PC-9 (cell line): ENCODE results near the gene MAFG. TPM values are rescaled to one million over a fixed set of nuclear protein-coding genes. Genes with fewer than 3 reads are reported as not detected.

ENCODE experiments used
- BruUV-seq: library from RNA; stranded (reverse); fragments of 400-500 nt; replicated peaks from 2 replicates; lab custom pipeline; 2021; lab: Mats Ljungman, UMichigan
- CTCF ChIA-PET: fragments of 300-600 bp; sonication (Branson Sonifier 250); formaldehyde crosslinking; loops from one replicate; lab custom pipeline; 2022; ENCODE audit warnings: antibody characterized with exemption; lab: Charles Lee
- POLR2A ChIA-PET: fragments of 300-600 bp; sonication (Branson Sonifier 250); formaldehyde crosslinking; loops from one replicate; lab custom pipeline; 2022; ENCODE audit warnings: antibody characterized with exemption; ENCODE audit not compliant: unreplicated experiment; lab: Charles Lee
- DNase-seq, 2 experiments: peaks; one replicate each; pipeline versions ENCODE4 v3.0.0 to v3.0.0-alpha.2; 2015 to 2022; ENCODE audit warnings: mixed read lengths in 1 of 2
- H2AFZ ChIP-seq: fragments of 200-600 bp; sonication (generic); 2 replicates; pipeline ENCODE4 v1.8.1; 2017; ENCODE audit warnings: antibody characterized with exemption
- H3F3A ChIP-seq: fragments of 200-600 bp; sonication (generic); 2 replicates; pipeline ENCODE4 v1.8.1; 2017; ENCODE audit warnings: antibody characterized with exemption, mild to moderate bottlenecking, low read depth; ENCODE audit not compliant: insufficient read depth
- H3K27ac ChIP-seq: fragments of 200-600 bp; sonication (generic); 2 replicates; pipeline ENCODE4 v1.6.1; 2016; ENCODE audit warnings: mixed run types
- H3K27me3 ChIP-seq: fragments of 200-600 bp; sonication (generic); 2 replicates; pipeline ENCODE4 v1.6.1; 2016; ENCODE audit warnings: low read depth, mixed run types; ENCODE audit not compliant: insufficient read depth
- H3K36me3 ChIP-seq: fragments of 200-600 bp; sonication (generic); 2 replicates; pipeline ENCODE4 v1.6.1; 2016; ENCODE audit warnings: low read depth, mixed run types
- H3K4me1 ChIP-seq: fragments of 200-600 bp; sonication (generic); replicated peaks from 2 replicates; pipeline ENCODE4 v1.6.1; 2016; ENCODE audit warnings: mixed run types; ENCODE audit not compliant: insufficient read depth
- H3K4me2 ChIP-seq: fragments of 200-600 bp; sonication (generic); 2 replicates; pipeline ENCODE4 v1.6.1; 2017; ENCODE audit warnings: mixed run types
- H3K4me3 ChIP-seq: fragments of 200-600 bp; sonication (generic); 2 replicates; pipeline ENCODE4 v1.6.1; 2016; ENCODE audit warnings: mixed run types
- H3K79me2 ChIP-seq: fragments of 200-600 bp; sonication (generic); 2 replicates; pipeline ENCODE4 v1.6.1; 2017; ENCODE audit warnings: low read depth, mixed run types
- H3K9me2 ChIP-seq: fragments of 200-600 bp; sonication (generic); 2 replicates; pipeline ENCODE4 v1.8.1; 2017; ENCODE audit warnings: mild to moderate bottlenecking; ENCODE audit not compliant: insufficient read depth
- H3K9me3 ChIP-seq: fragments of 200-600 bp; sonication (generic); 2 replicates; pipeline ENCODE4 v1.8.1; 2016; ENCODE audit warnings: low read depth; ENCODE audit not compliant: insufficient read depth
- H4K20me1 ChIP-seq: fragments of 200-600 bp; sonication (generic); 2 replicates; pipeline ENCODE4 v1.8.1; 2017; ENCODE audit not compliant: insufficient read depth
- CTCF ChIP-seq: fragments of 200-600 bp; sonication (generic); conservative IDR thresholded peaks from 2 replicates; pipeline ENCODE4 v1.6.1; 2017; ENCODE audit warnings: mixed run types, antibody characterized with exemption, mild to moderate bottlenecking, moderate library complexity
- EZH2 ChIP-seq: fragments of 200-600 bp; sonication (generic); IDR thresholded peaks from 2 replicates; pipeline ENCODE4 v1.8.0; 2017; ENCODE audit warnings: antibody characterized with exemption, low read depth
- intact Hi-C: fragments of 100-400 bp; cut with micrococcal nuclease; formaldehyde crosslinking; loops from one replicate; pipeline ENCODE4 v1.10.0; 2022; ENCODE audit not compliant: unreplicated experiment
- total RNA-seq: library from RNA; stranded (reverse); gene quantifications from 2 replicates; pipeline ENCODE4 v1.2.3, GENCODE V29; 2021

The MAFG gene
- total RNA-seq, 1 experiment from 2014 or later: 79.5 TPM

- H3K9me3 ChIP-seq: no peaks in the 10 kb centered on the region
- ChIA-PET POLR2A (no interaction called here), CTCF (interaction anchor here (0.5 to 0.9 kb wide), 2 partner anchors 13 to 31 kb away, joined by 3 to 5 read pairs; partner anchors contain the start of gene MAFG)
- no peaks in the 10 kb centered on the region for H3K9me2 ChIP-seq
- DNase-seq: no peak
- no peak overlapping the region for H3K4me2 ChIP-seq
- TF ChIP-seq EZH2: no peak
- no peak for TF ChIP-seq CTCF
- no peak overlapping the region for H3K4me3 ChIP-seq
- H4K20me1 ChIP-seq: no peaks in the 10 kb centered on the region
- no peaks in the 10 kb centered on the region for H3F3A ChIP-seq
- no peaks in the 10 kb centered on the region for H3K36me3 ChIP-seq
- H2AFZ ChIP-seq: no peak overlapping the region
- no peaks in the 10 kb centered on the region for H3K79me2 ChIP-seq
- H3K4me1 ChIP-seq: no peaks in the 10 kb centered on the region
- no TSS peak for BruUV-seq
- intact Hi-C loops: no loop called here
- no peak overlapping the region for H3K27ac ChIP-seq
- no peaks in the 10 kb centered on the region for H3K27me3 ChIP-seq
Observed at GRCh38 chr17:81939881-81940385, 12.4 kb upstream of the MAFG start.

GRCh38 chr17:81939218-81939617, 11.7 kb upstream of the MAFG start:
- POLR2A ChIA-PET: no interaction called here
- CTCF ChIA-PET: no interaction called here

GRCh38 chr17:81935709-81936084, 8.2 kb upstream of the MAFG start:
- ChIA-PET CTCF (no interaction called here), POLR2A (no interaction called here)
- H3K4me2 ChIP-seq: peak overlapping the region; percentile 90
- no peak overlapping the region for H2AFZ ChIP-seq
- intact Hi-C loops: no loop called here
- no peaks in the 10 kb centered on the region for H3K9me3 ChIP-seq
- DNase-seq: no peak
- H3K27me3 ChIP-seq: no peaks in the 10 kb centered on the region
- H3K9me2 ChIP-seq: no peaks in the 10 kb centered on the region
- no peaks in the 10 kb centered on the region for H3K79me2 ChIP-seq
- BruUV-seq: no TSS peak
- H3K36me3 ChIP-seq: no peaks in the 10 kb centered on the region
- TF ChIP-seq EZH2 (no peak), CTCF (no peak)
- H3F3A ChIP-seq: no peaks in the 10 kb centered on the region; the same call in 1 of the 2 replicates
- H3K4me1 ChIP-seq: no peaks in the 10 kb centered on the region
- no peaks in the 10 kb centered on the region for H4K20me1 ChIP-seq
- no peak overlapping the region for H3K27ac ChIP-seq
- H3K4me3 ChIP-seq: peak overlapping the region; percentile 74; the same call in 1 of the 2 replicates

More at GRCh38 chr17:81939218-81939617, 11.7 kb upstream of the MAFG start:
- intact Hi-C loops: no loop called here
- no peak for DNase-seq
- no TSS peak for BruUV-seq
- Histone ChIP-seq H3K9me3 (no peaks in the 10 kb centered on the region), H3K4me2 (no peak overlapping the region), H3K4me3 (no peak overlapping the region), H3K79me2 (no peaks in the 10 kb centered on the region), H3K36me3 (no peaks in the 10 kb centered on the region), H3F3A (no peaks in the 10 kb centered on the region), H3K27me3 (no peaks in the 10 kb centered on the region), H3K27ac (no peak overlapping the region), H3K9me2 (no peaks in the 10 kb centered on the region), H2AFZ (no peak overlapping the region), H3K4me1 (no peaks in the 10 kb centered on the region), H4K20me1 (no peaks in the 10 kb centered on the region)
- no peak for TF ChIP-seq CTCF
- no peak for TF ChIP-seq EZH2
